HG02852 (cell line): ENCODE measurements around the gene PMPCA.
A peak's percentile ranks its signal among the peaks of the same experiment; 100 is the strongest.
"Not testable (repeated sequence)": the region's sequence is repeated elsewhere in the genome, so short reads cannot be mapped to it uniquely, and the experiment has no call there.

Experiments
- ATAC-seq: cut with Tn5 transposase; IDR thresholded peaks from one replicate; pipeline ENCODE4 v1.9.1; 2021; ENCODE audit warnings: mild to moderate bottlenecking, moderate library complexity; ENCODE audit not compliant: unreplicated experiment

The PMPCA gene

DNA sequence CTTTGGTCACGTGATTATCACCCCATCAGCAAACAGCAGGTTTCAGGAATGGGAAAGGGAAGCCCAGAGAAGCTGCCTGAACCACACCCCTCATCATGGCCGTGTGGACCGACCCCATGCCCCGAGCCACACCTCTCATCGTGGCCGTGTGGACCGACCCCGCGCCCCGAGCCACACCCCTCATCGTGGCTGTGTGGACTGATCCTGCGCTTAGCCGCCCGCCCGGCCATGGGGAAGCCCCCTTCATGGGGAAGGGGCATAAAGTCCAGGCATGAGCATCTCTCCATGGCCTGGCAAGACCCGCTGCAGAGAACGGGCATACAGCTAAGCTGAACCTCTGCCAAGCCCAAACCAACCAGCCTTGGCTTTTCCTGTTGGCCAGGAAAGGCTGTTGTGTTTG lies 16.9 kb upstream of the PMPCA start:
- no peak for ATAC-seq

DNA sequence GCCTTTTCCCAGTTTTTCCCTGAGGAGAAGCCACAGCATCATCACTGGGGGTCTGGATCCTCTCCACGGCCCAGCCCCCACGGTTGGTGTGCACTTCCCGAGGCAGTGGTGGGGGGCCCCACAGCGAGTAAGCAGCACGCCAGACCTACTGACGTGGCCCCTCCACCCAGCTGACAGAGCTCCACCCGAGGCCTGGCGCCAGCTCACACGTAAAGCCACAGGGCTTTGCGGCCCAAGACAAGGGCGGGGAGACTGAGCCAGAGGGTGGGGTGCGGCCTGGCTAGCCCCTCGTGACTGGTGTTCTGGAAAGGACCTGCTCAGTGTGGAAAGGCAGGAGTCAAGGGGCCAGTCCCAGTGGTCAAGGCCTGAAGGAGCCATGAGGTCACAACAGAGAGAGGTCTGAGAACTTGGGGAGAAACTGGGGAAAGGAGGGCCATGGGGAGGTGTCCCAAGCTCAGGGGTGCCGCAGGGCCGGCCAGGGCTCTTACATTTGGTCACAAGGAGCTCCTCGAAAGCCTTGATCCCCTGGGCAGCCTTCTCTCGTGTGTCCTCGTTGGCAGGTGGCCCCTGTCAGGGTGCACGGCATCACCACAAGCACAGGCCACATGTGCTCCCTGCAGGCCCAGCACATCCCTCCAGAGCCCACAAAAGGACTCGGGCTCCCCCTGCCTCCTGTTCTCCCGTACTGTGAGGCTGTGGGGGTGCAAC lies 16.0 kb upstream of the PMPCA start:
- ATAC-seq, result no peak

DNA sequence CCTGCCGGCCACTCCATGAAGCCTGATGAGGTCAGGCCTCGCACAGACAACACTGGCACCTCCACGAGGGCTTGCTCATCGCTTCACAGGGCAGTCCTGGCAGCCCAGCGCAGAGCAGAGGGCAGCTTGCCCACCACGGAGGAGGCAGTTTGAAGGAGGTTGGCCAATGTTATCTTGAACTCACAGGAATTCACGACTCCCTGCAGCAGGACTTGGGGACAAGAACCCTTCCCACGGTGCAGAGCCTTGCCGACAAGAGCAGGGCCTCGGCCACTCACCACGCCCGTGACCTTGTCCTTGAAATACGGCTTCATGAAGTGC lies 15.5 kb upstream of the PMPCA start:
- no peak for ATAC-seq

DNA sequence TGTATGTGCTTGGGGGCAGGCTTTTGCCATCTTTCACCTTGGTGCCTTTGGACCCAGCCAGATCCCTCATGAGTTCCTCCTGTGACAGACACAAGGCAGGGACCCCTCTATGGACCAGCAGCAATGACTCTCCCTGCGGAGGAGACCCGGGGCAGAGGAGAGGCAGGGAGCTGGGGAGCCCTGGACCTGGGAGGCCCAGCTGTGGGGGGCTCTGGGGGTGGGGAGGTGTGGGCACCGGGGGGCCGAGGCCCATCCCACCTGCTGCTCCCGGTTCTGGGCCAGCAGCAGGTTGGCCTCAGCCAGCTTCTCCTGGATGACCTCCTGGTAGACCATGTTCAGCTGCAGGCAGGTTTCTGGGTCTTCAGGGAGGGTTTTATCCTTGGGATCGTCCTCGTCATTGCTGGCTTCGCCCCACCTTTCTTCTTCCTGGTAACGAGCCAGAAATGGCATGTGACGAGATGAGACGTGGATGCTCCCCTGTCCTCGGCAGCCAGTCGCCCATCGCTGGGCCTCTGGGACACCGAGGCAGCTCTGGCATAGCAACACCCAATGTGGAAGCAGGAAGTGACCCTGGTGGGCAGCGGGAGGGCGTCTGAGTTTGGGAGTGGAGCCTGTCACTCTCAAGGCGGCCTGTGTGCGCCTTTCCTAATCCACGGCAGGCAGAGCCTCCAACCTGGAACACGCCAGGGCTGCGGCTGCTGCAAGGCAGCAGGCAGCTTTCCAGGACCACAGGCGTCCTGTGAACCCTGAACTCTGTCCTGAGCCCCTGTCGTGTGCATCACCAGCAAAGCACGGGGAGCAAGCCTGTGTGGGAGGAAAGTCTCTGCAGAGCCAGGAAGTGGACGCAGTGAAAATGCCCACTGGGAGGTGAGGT lies 14.9 kb upstream of the PMPCA start:
- ATAC-seq, result no peak

DNA sequence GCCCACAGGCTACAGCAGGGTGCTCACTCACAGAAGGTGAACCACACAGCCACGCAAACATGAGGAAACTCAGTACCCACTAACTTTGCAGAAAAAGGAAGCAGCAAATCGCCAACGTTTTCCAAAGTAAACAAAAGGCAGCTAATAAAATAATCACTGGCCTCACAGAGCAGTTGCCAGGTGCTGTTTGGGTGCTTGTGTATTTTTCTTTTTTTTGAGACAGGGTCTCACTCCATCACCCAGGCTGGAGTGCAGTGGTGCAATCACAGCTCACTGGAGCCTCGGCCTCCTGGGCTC lies 14.3 kb upstream of the PMPCA start:
- ATAC-seq, result no peak

DNA sequence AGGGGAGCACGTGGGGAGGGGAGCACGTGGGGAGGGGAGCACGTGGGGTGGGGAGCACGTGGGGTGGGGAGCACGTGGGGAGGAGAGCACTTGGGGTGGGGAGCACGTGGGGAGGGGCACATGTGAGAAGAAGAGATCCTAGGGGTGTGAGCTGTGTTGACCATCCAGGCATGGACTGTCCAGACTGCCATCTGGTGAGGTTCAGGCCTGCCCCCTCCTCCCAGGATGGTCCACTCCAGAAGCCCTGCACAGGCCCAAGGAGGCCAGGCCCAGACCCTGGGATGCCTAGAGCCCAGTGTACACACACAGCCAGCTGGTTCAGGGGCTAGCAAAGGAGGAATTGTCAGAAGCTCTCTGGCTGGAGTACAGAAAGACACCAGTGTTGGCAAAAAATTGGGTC lies 12.8 kb upstream of the PMPCA start:
- no peak for ATAC-seq

DNA sequence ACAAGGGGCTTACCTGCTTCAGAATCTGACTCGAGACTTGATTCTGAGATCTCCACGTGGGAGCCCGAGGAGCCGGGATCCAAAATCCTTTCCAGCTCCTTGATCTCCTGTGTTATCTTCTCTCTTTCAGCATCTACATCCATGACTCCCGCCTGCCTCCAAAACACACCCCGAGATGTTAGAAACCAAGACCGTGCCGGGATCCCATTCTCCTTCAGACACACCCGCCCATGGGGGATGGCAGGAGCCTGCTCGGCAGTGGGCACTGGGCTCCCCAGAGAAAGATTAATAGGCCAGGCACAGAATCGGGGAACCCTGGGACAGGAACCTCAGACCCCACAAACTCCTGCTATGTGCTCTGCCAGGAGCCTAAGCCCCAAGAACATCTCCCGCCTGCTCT lies 12.2 kb upstream of the PMPCA start:
- no peak for ATAC-seq

DNA sequence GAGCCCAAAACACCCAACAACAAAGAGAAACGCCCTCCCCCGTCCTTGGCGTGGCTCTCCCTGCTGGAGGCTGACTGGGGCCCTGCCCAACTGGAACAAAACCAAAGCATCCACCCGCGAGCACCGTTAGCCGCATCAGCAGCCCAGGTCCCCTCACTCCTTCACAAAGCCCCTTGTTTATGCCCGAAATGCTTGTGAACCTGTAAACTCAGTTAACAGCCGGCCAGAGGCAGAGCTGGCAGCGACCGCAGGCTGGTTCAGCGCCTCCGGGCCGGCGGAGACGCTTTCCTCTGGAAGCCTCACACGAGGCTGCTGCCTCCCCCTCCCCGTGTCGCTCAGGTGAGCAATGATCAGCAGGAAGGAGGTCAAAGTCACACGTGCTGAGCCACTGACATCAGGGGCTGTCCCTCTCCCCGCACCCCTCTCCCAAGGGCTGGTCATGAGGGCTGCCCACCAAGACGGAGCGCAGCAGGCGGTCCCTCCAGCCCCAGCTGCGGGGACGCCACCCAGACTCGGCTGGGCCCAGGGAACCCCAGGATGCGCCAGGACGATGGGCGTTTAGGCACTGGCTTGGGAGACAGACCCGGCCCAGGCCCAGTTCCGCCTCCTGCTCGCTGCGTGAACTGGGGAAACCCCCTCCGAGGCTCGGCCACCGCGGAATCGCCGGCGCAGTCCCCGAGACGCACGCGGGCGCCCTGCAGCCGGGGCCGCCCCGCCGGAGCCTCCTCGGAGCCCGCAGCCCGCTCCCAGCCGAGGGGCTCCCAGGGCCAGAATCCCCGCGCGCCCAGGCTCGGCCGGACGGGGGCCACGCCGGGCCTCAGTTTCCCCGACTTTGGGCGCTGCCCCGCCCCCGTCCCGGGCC lies 11.1 kb upstream of the PMPCA start:
- no peak for ATAC-seq

DNA sequence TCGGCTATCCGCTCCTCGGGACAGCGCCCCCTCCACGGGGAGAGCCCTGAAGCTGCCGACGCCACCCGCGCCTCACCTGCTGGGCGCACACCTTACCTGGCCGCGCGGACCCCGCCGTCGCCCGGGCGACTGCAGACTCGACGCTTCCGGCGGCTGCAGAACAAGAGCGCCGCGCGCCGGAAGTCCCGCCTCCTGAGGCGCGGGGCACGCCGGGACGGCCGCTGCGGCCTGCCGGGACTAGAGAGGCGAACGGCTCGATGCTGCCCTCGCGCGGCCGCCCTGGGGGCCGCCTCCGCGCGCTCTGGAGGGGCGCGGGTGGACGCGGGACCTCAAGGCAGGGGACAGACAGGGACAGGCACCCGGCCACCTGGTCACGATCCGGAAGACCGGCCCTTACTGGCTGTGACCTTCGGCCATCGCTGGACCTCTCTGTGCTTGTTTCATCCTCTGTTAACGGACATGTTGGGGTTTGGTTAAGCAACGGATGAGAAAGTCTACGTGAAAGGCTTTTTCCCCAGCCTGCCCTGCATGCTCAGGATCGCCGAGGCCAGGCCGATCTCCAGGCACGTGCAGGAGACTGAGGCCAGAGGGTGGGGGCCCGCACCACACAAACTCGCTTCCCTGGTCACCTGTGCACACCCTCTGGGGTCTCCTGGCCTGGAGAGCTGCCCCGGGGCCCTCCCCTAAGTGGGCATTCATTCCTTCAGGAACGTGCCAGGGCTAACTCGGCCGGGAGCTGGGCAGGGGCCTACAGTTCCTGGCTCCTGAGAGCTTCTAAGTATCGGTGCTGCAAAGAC lies 10.2 kb upstream of the PMPCA start, which contains the start of gene SNAPC4:
Gene SNAPC4, minus strand, starts transcription at position 133 of the 797 bp plus-strand sequence. CDS start 1,742 bp downstream, outside the sequence.
- peak; percentile 70 for ATAC-seq

DNA sequence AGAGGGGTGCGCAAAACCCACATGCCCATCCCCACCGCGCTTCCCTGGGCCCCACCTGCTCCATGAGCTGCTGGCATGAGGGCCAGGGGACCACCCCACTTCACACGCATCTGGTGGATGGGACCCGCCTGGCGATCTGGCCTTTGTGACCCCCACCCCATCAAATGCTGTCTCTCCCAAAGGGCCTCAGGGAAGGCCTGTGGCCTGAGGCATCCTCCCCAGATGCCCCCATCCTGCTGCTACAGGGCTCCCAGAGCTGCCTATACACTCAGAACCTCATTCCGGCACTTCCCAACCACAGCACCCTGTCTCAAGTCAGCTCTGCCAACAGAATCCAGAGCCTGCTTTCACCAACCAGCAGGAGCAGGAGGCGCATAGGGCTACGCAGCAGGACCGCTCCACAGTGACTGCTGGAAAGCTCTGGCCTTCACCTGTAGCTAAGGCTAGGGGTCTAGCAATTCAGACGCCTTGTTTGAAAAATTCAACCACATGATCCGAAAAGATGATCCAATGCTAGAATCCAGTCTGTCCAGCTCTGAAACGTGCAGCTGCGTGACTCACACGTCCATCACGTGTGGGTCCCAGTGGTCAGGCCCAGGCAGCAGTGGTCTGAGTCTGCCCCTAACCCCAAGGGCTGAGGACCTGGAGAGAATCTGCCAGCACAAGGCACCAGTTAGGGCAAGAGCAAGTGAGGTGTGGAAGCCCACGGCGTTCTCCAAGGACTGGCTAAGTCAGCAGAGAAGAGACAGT lies 9.1 kb upstream of the PMPCA start:
- no peak for ATAC-seq

DNA sequence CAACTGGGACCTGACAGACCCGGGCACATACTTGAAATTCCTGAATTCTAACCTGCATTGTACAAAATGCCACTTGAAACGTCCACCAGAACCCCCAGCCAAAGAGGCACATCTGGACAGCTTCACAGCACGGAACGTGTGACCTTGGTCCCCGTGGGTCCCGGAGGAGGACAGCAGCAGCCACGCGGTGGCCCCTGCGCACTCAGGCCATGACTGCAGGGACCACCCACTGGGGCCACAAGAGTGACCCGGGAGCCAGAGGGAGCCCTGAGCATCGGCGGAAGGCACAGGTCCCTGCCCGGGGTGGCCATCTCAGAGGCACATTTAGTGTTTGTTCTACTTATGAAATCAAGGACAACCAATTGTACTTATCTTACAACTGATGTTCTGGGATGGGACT lies 8.4 kb upstream of the PMPCA start:
- no peak for ATAC-seq

DNA sequence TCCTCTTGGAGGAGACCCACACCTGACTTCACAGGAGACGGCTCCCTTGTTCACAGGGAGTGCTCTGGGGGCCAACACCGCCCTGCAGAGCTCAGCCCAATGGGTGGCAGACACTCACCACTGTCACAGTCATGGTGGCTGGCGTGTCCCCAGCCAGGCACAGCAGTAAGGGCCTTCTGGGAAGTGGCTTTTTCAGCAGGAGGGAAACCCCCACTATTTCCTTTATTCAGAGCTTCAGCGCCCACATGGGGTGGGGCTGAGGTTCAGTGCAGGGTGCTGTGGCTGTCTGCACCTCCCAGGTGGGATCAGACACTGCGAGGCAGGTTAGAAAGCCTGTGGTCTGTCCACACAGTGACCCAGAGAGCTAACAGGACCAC lies 6.9 kb upstream of the PMPCA start:
- no peak for ATAC-seq

DNA sequence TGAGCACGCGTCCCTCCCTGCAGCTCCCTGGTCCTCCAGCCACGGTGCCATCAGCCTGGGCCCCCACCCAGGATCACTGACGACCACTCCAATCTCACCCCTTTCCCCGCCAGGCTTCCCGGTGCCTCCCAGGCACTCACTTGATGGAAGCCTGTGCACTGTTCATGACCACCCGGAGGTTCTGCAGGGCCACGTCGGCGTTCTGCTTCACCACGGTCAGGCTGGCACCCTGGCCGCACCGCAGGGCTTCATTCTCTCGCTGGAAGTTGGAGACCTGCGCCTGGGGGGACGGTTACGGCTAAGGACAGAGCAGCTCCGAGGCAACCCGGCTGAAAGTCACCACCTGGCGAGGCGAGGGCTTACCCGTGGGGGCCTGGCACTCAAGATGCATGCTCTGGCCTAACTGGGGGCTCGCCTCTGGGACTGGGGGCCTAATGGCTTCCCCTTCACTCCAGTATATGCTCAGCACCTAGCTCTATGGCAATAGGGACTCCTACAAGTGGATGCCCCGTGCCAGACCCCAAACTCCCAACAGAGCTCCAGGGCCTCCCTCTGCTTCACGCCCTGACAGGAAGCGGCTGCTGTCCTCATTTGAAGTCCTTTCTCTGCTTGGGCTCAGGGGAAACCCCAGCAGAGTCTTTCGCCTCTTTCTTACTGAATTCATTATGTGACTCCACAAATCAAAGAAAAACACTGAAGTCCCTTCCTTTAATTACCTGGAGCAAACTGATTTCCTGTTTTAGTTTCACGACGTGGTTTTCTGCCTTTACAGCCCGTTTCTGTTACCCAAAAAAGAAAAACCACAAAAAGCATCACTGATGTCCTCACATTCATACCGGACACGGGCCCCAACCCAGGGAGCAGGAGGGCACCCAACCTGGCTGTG lies 6.3 kb upstream of the PMPCA start:
- no peak for ATAC-seq

DNA sequence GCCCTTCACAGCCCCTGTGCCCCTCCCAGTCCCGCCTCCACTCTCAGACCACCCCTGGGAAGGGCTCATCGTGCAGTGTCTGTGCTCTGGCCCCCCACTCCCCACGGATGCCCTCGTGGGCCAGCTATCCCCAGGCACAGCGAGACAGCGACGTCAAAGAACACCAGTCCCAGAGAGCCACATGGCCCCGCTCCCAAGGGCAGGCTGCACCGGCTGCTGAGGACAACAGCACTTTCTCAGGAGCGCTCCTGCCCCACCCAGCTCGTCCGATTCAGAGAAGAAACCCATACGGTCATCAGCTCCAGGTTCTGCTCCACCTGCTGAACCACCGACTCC lies 5.7 kb upstream of the PMPCA start:
- ATAC-seq, result no peak

DNA sequence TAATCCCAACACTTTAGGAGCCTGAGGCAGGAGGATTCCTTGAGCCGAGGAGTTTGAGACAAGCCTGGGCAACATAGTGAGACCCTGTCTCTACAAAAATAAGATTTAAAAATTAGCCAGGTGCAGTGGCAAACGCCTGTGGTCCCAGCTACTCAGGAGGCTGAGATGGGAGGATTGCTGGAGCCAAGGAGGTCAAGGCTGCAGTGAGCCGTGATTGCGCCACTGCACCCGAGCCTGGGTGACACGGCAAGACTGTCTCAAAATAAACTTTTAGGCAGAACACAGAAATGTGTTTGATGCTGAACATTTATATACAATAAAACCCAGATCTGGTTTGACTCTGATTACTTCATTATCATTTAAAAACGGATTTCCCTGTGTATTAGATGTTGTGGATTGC lies 5.0 kb upstream of the PMPCA start:
- ATAC-seq, result no peak

DNA sequence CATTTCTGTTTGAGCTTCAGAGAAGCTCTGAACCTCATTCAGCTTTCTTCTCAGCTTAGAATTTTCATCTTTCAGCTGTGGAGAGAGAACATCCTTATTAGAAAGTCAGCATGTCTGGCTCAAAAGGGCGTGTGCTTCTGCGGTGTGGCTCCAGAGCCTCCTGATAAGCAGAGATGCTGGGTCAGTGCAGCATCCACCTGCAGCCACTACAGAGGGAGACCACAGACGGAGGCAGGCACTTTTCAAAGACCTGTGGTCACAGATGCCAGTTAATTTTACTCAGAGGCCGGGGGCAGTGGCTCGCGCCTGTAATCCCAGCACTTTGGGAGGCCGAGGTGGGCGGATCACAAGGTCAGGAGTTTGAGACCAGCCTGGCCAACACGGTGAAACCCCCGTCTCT lies 4.6 kb upstream of the PMPCA start:
- ATAC-seq, result not testable (repeated sequence)

DNA sequence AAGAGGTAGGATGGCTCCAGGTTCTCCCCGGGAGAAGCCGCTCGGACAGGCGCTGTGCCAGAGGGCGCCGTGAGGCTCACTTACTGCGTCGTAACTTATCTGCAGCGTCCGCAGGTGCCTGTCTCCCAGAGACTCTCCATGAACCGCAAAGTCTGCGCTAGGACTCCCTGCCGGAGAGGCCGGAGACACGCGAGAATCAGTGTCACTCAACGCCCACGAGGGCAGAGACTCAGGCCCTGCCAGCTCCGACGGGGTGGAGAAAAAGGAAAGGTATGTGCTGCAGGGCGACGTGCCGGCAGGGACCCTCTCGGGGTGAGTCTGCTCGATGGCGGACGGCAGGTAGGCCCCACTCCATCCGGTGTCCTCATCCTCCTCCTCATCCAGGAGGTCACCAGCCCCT lies 3.4 kb upstream of the PMPCA start:
- ATAC-seq, result not testable (repeated sequence)

DNA sequence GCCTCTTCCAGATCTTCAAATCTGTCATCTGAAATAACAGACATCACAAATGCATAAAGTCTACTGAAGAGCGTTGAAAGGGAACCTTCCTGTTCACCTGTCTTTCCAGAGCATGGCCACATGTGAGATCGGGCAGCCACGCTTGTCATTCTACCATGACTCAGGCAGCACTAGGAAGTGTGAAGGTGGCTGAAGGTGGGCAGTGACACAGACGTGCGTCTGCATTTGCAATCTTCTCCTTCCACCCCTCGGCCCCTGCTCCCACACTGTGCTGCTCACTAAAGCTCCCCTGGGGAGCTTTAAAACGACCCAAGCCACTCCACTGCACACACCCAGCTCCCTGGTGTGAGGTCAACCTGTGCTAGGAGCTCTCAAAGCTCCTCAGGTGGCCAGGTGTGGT lies 2.5 kb upstream of the PMPCA start:
- no peak for ATAC-seq
